Fibroblast of gingiva (primary cell): ENCODE data around the gene YAF2.
A peak's percentile ranks its signal among the peaks of the same experiment; 100 is the strongest.

Experiments
- DNase-seq: peaks from one replicate; pipeline ENCODE4 v3.0.0-alpha.2; 2011; ENCODE audit warnings: low read depth

Gene YAF2

DNA sequence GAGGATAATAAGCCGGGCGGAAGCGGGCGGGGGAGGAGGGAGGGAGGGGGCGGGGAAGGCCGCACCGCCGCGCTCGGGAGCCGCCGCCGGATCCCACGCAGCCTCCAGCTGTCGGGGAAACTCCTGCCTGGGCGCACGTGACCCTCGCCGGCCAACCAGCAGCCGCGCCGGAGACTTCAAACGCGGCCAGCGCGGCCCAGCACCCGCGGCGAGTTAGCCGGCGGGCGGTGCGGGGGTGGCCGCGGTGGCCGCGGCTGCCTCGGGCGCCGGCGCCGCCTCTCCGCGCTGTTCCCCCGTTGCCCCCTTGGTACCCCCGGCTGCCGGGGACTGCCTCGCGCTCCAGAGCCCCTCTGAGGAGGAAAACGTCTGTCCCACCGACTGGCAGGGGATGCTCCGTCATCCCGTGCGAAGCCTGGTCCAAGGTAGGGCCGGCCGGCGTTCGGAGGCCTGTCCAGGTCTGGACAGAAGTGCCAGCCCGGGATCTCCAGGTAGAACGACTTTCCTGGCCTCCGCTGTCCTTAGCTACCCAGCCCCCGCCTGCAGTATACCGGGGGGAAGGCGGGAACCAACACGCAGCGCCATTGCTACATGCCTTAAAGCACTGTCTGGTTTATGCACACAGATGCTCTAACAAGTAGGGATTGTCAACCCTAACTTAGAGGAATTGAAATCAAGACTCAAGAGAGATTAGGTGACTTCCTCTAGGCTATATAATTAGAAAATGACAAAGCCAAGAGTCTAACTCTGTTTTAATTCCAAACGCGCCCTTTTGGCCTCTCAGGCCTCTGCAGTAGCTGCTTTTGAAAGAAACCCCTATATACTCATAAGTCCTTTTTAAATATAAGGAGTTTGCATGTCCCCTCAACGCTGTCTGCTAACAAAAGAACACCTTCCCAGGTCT is at the start of gene YAF2:
TSS of gene YAF2 (minus strand) at position 9 of the 901 bp plus-strand sequence. CDS start 68 bp downstream, outside the sequence.
- peak; percentile 87 for DNase-seq

- DNase-seq, result no peak
Measured at GRCh38 chr12:42286741-42287140, 48.7 kb upstream of the YAF2 start.

GRCh38 chr12:42285431-42285830 is 47.4 kb upstream of the YAF2 start:
- no peak for DNase-seq

- DNase-seq, result peak; percentile 4
Measured at GRCh38 chr12:42284876-42285275, 46.8 kb upstream of the YAF2 start.

GRCh38 chr12:42284157-42284556 is 46.1 kb upstream of the YAF2 start:
- DNase-seq, result no peak

DNA sequence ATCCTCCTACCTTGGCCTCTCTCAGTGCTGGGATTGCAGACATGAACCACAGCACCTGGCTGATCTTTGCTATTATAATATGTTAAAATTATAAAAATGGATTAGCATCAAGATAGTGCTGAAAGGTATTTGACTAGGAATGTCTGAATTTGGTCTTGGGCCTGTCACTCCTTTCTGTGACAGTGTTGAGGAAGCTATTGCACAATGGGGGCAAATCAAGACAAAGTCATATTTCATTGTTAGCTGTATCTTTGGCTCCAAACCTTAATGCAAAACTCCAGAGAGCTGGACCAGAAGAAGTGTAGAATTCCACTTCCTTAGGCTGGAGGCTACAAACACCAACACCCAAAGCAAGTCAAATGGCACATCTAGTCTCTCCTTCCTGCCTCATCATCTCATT is 45.7 kb upstream of the YAF2 start:
- no peak for DNase-seq

GRCh38 chr12:42282294-42282693 is 44.2 kb upstream of the YAF2 start:
- no peak for DNase-seq

GRCh38 chr12:42281844-42282243 is 43.8 kb upstream of the YAF2 start:
- no peak for DNase-seq

GRCh38 chr12:42281278-42281677 is 43.2 kb upstream of the YAF2 start:
- DNase-seq, result no peak

GRCh38 chr12:42278128-42278510 is 40.1 kb upstream of the YAF2 start:
- no peak for DNase-seq

DNA sequence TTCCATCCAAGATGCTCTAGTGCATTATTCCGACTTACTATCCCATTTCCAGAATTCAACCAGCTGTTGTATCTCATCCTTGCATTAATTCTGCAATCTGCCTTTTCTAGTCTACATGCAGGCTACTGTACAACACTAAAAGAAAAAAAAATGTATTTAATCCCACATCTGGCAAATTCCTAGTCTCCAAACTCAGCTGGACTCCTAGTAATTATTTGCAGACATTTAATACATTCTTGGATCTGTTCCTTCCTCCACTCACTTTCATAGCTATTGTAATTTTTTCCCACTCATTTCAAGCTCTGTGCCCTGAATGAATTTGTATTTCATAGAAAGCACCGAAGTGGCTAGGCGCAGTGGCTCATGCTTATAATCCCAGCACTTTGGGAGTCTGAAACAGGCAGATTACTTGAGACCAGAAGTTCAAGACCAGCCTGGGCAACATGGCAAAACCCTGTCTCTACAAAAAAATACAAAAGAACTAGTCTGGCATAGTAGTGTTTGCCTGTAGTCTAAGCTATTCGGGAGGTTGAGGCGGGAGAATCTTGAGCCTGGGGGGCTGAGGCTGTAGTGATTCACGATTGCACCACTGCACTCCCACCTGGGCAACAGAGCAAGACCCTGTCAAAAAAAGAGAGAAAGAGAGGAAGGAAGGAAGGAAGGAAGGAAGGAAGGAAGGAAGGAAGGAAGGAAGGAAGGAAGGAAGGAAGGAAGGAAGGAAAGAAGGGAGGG is 39.5 kb upstream of the YAF2 start:
- peak; percentile 11 for DNase-seq

DNA sequence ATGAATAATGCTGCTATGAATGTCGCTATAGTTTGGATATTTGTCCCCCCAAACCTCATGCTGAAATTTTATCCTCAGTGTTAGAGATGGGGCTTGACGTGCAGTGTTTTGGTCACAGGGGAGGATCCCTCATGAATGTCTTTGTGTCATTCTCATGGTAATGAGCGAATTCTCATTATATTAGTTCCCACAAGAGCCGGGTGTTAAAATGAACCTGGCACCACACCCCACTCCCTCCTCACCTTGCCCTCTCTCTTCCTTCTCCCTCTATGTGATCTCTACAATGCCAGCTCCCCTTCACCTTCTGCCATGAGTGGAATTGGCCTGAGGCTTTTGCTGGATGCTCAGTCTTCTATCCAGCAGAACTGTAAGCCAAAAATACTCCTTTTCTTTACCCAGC is 37.5 kb upstream of the YAF2 start:
- no peak for DNase-seq

DNA sequence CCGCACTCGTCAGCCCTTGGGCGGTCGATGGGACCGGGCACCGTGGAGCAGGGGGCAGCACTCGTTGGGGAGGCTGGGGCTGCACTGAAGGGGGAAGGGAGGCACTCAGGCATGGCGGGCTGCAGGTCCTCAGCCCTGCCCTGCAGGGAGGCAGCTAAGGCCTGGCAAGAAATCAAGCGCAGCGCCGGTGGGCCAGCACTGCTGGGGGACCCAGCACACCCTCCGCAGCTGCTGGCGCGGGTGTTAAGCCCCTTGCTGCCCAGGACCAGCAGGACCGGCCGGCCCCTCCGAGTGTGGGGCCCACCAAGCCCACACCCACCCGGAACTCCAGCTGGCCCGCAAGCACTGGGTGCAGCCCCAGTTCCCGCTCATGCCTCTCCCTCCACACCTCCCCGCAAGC is 35.7 kb upstream of the YAF2 start:
- no peak for DNase-seq

GRCh38 chr12:42270596-42270995 is 32.5 kb upstream of the YAF2 start:
- no peak for DNase-seq

DNA sequence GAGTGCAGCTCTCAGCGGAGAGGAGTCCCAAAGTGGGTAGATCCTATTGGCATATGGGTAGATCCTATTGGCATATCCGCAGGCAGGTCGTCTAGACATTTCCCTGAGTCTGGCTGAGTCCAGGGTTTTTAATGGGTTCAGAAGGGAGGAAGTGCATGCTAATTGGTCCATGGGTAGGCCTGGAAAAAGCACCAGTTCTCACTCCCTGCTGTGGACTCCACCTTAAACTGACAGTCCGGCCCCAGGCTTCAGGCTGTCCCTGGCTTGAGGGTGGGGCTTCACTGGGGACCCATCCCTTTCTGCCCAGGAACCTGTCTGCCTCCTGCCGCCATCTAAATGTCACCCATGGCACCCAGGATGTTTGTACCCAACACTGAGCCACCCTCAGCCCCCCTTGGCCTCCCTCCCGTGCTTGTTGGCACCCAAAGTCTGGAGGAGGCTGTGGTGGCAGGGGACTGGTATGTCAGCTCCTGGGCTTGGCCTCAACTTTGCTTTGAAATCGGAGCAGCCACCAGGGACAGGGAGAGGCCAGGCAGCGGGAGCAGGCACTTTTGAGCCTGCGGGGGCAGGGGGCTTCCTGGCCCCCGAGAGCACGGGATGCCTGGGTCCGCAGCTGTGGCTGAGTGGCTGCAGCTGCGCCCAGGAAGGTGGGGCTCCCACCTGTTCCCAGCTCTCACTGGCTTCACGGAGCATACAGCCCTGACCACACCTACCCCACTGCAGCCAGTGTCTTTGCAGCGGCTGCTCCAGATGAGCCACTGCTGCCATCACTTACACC is 29.6 kb upstream of the YAF2 start:
- no peak for DNase-seq

DNA sequence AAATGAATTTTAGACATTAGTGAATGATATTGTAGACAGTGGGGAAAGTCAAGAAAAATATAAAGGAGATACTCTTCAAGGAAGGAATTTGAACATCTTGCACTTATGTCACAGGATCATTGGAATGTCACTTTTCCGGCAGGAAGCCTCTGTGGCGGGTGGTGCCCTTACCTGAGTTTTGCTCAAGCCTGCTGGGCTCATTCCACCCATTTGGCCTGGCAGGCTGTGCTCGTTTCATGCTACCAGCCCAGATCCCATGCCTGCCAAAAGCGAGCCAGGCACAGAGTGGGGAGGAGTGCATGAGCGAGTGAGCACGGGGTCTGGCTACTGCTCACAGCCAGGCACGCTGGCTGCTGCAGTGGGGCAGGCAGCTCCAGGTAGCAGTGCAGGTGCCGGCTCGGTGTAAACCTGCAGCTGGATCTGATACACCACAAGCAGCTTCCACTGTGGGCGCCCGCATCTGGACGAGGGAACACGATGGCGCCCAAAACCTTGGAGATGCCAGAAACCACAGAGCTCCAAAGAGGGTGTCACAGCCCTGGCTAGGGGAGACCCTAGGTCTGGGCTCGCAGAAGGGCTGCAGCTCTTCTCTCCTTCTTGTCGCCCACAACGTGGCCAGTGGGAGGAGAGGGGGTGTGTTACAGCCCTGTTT is 28.7 kb upstream of the YAF2 start:
- no peak for DNase-seq

DNA sequence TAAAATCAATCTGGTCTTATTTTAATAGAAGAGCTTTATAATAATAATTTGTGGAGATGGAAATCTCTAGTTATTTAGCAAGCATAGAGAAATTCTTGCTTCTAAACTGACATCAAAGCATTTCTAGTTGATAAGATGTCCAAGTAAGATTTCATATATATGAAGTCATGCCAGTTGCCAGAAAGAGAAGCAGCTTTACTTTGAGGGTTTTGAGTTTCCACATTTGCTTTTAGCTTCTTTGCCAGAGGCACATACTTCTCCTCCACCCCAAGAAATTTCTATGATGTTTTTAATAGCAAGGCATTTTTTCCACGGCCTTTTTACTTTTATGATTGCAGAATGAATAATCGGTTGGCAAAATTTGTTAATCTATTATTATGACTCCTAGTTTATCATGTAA is 24.2 kb upstream of the YAF2 start:
- no peak for DNase-seq

DNA sequence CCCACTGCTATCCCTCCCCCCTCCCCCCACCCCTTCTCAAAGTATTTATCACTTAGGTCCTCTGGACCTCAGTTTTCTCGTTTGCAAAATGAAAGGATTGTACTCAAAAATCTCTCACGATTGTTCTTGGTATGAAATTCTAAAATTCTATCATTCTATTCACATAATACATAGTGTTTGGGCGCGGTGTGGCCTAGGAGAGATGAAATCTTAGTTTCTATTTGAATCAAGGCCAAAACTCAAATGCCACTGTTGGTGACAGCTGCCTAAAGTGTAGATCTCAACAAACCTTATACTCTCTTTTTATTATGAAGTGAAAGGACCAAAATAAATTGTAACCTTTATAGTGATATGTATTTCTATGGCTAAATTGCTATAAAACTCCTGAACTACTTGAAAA is 23.7 kb upstream of the YAF2 start:
- no peak for DNase-seq

- no peak for DNase-seq
Measured at GRCh38 chr12:42260518-42260917, 22.5 kb upstream of the YAF2 start.

DNA sequence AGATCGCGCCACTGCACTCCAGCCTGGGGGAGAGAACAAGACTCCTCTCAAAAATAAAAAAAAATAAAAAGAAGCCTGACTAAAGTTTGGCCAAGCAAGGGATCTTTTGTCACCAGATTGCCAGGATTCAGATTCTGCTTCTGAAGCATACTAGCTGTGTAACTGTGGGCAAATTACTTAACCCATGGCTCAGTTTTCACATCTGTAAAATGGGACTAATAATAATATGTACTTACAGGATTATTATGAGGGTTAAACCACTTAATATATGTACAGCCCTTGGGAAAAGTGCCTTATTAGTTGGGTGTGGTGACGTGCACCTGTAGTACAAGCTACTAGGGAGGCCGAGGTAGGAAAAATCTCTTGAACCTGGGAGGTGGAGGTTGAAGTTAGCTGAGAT is 21.7 kb upstream of the YAF2 start:
- DNase-seq, result no peak

DNA sequence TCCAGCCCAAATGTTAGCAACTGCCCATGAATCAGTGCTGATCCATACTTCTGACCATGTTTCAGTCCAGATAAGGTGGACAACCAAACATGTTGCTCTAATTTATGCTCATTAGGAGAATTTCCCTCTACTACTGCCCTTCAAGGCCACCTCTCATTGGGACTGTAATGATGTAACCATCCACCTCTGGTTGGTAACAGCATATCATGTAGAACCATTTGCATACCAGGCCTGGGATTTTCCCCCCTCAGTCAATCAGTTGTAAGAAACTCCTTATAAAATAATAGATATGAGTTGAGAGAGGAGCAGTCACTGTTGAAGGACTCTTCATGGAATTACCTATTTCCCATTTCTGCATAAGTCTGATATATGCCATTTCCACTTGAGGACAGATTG is 17.8 kb upstream of the YAF2 start:
- no peak for DNase-seq

GRCh38 chr12:42255221-42255865 is 17.3 kb upstream of the YAF2 start:
- no peak for DNase-seq
